ENCODE results near the gene STK33.

Gene STK33

DNA sequence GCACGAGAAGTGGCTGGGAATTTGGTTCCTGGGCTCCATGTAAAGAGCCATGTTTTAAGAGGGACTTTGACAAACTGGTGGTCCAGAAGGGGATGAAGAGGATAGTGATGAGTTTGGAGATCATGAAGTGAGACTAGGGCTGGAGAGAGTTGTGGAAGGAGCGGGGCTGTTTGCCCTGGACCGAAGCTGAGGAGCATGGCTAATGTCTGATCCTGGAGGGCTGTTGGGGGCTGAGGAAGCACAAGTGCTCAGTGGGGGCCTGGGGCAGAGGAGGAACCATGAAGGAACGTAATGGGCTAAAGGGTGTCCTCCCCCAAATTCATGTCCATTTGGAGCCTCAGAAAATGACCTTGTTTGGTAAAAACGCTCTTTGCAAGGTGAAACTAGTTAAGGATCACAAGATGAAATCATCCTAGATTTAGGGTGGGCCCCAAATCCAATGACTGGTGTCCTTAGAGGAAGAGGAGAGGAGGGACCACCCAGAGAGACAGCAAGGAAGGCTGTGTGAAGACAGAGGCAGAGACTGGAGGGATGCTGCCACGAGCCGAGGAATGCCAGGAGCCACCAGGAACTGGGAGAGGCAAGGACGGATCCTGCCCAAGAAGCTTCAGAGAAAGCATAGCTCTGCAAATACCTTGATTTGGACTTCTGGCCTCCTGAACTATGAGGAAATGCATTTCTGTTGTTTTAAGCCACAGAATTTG lies 223.1 kb downstream of the STK33 start:
- DNase-seq: no peak

DNA sequence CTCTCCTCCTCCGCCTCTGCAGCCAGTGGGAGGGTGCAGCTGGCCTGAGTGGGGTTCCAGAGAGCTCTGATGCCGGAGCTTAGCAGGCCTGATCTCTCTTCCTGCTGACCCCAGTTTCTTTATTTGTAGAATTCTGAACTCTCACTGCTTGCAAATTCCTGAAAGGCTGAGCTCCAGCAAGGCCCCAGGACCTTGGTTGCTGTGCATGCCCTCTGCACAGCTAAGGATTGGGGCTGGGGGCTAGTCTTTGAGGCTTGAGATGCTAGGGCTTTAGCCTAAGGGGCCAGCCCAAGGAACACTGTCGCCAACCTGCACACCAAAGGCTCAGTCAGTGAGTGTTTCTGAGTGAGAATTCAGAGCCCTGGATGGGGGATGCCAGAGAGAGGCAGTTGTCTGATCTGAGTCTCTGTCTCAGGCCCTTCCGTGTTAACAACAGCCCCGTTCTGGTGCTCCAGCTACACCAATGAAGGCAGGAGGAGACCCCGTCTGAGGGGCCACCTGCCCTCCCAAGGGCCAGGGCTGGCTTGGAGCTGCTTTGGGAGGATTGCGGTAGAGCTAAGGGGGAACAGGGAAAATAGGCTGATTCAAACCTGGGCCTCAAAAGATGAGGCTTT lies 224.3 kb downstream of the STK33 start:
- no peak for DNase-seq

DNA sequence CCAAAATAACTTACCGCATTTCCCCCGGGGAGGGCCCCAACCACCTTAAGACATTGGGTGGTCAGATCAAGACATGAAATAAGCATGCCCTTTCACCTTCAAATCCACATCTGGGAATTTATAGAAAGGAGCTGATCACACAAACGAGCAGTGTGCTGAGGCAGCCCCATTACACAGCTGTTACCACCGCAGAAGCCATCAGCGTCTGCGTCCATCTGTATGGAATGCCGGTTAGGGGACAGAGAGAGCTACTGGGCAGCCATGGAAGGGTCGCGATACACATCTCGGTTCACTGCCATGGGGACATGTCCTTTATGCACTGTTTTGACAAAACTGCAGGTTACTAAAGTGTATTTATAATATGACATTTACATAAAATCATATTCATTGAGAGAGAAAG lies 225.3 kb downstream of the STK33 start:
- no peak for DNase-seq

DNA sequence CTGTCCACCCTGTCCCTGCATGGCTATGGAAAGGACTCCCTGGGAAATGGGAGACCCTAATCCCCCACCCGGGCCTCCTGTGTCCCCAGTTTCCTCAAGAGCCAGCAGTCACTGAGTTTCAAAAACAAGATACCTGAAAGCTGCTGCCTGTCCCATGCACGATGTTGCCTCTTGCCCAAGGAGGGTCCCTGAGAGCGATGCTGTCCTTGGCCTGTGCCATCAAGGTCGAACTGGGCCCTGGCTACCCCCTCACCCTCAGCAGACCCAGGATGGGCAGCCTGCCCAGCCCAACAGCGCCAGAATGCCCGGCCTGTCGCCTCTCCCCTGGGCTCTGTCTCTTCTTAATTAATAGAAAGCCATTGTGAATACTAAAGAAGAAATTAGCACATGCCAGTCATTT lies 225.8 kb downstream of the STK33 start:
- no peak for DNase-seq

DNA sequence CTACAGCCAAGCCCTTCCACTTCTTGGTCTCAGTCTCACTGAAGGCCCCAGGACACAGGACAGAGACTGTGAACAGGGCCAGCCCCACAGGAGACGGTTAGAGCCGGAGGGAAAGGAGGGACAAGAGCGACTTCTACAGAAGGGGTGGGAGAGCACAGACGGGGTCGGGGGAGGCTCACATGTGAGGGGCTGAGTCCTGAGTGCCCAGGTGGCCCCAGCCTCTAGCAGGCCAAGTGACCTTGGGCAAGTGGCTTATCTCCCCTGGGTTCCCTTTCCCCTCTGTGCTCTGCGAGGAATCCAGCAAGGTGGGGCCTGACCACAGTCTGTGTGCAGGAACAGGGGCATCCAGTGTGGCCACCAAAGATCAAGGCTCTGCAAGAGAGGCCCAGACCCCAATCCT lies 227.7 kb downstream of the STK33 start:
- DNase-seq: no peak

DNA sequence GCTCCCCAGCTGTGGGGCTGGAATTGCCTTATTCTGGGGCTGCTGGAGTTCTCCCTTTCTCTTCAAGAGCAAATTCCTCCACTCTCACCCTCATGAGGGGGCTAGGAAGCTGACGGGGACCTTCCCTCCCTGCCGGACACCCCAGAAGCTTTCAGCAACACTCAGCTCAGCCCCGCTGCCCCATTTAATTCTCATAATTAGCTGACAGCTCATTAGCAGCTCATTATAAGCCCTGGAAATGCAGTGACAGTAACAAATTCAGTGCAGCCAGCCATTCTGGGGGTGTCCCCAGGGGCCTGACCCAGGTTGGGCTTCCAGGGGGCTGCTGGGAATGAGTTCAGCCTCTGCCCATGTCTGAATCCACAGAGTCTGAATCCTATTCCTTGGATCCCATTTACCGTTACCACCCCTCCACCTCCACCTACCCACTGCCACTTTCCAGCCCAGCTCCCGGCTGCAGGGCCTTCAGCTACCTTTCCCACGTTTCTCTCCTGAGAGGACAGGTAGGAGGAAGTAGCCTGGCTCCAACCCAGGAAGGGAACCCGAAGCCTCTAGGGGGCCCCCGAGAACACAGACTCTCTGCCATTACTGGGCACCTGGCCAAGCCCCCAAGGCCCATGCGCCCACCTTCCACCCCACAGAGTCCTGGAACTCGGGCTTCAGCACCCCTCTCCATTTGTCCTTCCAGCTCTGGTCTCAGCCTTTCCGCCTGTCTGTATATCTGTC lies 228.6 kb downstream of the STK33 start:
- DNase-seq: no peak

DNA sequence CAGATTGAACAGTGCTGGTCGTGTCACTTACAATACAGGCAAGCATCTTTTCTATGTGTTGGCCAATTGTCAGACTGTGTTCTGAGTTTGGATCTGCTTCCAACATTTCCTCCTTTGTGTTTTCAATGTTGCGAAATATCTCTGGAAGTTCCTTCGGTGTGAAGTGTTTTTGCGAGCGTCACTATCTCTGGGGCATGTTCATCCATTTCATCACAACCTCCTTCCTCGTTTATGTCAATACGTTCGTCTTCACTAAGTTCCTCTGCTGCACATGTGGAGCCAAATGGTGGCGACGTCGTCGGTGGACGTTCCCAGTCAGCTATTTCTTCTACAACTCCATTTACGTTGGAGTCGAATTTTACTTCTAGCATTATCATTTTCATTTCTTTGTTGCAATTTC lies 230.1 kb downstream of the STK33 start:
- no peak for DNase-seq

DNA sequence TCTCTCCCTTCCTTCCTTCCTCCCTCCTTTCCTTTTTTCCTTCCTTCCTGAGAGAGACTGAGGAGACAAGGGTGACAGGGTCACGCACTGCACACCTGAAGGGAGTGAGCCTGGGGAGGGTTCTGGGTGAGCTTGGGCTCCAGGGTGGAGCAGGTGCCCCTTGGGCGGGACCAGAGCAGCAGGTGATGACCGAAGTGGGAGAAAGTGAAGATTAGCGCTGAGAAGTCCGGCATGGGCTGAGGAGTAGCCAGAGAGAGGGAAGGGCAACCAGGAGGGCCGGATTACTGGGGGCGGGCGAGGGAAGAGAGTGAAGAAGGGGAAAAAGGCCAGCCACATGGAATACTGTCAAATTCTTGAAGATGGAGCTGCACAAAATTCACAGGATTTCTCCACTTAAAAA lies 231.1 kb downstream of the STK33 start:
- no peak for DNase-seq

DNA sequence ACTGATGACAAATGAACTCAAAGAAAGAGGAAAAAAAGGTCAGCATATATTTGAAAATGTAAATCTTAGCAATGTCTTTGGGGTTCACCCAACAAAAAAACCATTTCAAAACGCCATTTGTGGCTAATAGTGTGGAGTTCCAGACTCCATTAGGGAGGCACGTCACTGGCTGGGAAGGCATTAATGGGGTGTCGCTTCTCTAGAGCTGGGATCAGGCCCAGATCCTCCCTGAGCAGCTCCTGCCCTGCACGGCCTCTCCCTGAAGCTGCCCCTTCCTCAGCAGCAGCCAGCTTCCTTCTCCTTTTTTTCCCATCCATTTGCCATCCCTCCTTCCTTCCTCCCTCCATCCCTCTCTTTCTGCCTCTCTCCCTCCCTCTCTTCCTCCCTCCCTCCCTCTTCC lies 231.5 kb downstream of the STK33 start:
- no peak for DNase-seq

DNA sequence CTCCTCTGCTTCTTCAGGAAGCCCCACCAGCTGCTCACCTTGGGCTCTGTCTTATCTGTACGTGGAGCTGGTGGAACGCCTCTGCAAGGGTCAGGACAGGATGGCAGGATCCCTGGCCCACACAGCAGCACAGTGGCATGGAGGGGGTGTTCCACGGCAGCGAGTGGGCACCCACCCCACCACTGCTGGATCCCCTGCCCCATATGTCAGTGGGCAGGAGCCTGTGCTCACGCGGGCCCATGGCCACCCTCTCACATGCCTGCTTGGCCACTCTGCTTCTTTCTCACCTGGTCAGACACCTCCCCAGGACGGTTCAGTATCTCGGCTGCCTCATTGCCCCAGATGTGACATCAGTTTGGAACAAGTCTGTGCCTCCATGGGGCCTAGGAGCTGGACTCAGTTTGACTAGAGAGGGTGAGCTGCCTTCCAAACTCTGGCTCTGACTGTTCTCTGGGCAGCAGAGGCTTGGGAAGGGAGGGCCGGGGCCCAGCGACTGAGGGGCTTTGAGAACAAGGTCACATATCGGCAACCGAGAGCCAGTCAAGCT lies 232.3 kb downstream of the STK33 start:
- DNase-seq: no peak

DNA sequence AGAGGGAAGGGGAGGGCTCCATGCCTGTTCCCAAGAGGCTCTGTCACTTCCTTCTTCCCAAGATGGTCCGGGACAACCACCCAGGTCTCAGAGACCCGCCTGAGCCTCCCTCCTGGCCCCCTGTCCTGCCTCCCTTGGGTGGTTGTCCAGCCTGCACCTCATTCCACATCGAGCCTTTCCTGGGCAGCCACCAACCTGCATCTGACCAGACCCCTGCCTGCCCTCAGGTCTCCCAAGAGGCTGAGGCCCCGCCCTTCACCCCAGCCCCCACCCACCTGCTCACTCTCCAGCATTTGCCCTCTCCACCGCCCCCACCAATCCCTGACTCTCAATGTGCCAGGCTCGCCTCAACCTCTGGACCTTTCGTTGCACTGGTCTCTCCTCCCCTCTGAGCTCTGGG lies 232.8 kb downstream of the STK33 start:
- no peak for DNase-seq

DNA sequence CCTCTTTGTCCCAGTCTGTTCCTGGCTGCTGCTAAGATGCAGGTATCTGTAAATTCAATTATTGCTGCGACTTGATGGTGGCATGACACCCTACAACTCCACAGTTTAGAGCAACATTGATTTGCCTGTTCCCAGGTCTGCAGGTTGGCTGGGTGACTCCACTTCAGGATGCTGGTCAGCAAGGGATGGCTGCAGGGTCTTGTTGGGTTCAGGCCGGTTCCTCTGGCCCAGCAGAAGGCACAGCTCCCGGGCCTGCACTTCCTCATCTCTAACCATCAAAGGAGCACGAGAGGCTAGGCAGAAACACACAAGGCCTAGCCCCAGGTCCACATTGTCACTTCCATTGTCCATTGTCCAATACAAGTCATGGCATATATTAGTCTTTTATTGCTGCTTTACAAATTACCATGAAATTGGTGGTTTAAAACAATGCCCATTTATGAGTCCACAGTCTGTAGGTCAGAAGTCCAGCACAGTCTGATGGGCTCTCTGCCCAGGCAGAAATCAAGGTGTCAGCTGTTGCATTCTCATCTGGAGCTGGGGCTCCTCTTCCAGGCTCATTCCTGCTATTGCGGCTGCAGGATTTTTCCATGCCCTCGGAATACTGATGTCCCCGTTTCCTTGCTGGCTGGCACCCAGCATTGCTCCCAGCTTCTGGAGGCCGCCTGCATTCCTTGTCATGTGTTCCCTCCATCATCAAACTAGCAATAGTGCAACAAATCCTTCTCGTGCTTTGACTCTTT lies 233.8 kb downstream of the STK33 start:
- no peak for DNase-seq

DNA sequence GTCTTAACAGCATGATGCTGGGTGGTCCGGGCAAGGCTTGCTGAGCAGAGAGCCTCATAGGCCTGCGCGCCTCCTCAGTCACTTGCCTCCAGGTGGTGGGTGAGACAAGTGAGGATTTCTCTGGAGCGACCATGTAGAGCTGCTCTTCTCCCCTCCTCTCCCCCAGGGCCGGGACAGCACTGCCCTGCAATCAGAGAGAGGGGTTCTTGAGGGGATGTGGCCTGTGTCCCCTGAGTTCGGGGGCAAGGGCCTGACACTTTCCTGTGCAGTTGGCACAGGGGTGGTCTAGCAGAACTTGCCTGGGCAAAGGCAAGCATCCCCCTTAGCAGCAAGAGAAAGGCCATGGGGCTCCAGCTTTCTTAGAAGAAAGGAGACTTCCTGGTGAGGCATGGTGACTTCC lies 234.5 kb downstream of the STK33 start:
- no peak for DNase-seq

DNA sequence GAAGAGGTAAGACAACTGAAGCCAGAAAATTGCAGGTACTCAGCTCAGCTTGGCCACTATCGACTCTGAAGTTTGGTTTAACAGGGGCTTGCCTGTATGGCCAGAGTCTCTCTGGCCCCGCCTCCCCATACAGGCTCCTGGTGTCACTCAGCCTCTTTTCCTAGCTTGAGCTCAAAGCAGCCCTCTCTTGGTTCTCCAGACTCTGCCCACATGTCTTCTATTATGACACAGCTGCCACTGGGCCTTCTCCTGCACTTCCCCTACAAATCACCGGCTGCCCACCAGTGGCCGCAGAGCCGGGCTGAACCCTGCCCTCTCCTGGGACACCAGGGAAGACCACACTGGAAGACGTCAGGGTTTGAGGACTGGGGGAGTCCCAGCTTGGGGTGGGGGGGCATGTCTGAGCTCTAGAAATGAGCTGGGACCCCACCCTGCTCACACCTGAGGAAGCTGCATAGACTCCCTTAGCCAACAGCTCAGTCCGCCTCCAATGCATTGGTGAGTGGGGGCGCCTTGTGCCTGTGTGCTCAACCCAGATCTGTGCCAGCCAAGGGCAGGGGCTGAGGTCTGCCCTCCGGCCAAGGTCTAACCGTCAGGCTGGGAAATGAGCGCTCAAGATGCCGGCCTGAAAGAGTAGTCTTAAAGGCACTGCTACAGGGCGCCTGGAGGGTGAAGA lies 236.0 kb downstream of the STK33 start:
- no peak for DNase-seq

DNA sequence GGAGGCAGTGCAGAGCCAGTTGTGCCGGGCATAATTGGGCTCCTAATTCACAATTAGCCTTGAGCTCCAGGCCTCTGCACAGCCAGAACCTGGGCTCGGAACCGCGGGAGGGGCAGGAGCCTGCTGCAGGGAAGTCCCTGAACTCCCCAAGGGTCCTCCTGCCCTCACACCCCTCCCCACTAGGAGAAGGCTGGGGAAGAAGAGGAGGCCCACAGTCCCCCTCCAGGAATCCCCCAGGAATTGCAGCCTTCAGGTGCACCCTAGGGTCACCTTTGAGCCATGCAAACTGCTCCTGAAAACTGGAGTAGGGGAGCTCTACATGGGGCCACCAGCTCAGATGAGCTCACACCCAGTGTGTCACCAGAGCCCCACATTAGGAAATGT lies 236.5 kb downstream of the STK33 start:
- no peak for DNase-seq

DNA sequence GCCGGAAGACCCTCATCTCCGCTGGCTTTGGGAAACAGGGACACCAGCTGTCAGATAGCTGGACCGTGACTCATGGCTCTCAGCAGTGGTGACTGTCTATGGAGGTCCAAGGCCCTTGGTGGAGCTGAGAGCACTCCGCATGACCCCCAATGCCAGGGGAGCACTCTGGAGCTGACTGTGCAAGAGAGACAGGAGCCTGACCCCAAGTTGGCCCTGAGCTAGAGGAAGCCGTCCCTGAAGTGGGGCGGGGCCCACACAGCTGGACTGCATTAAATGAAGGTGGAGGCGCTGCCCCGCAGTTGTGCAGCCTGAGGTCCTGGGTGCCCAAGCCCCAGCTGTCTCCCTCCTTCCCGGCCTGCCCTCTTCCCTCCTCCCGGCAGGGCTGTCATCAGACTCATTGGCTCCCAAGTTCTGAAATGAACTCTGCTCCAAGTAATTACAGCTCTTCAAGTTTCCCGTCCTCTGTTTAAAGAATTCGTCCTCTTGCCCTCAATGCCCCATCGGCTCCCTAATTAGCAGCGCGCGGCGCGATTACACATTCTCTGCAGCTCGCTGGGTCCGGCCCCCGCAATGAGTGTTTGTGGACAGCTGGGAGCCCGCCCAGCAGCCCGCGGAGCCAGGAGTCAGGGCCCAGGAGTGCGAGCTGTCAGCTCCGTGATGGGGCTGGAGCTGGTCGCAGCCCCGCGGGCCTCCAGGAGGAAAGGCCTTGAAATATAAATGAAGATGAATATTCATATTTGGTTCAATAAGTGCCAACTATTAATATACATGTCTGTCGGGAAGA lies 237.1 kb downstream of the STK33 start:
- no peak for DNase-seq

DNA sequence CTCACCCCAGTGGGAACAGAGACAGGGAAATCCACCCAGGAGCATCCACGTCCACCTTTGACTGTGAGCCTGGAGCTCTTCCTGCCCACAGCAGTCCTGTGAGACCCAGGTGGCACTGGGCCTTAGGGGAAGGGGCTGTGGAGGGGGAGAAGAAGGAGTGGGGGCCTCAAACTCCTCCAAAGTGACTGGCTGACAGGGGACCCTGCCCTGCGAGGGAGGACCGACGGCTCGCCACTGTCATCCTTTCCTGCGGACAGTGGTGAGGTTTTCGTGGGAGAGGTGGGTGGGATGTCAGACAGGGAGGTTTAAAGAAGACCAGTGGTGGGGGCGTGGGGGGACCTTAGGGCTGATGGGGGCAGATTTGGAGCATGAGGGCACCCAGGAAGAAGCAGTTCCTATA lies 237.8 kb downstream of the STK33 start:
- no peak for DNase-seq

DNA sequence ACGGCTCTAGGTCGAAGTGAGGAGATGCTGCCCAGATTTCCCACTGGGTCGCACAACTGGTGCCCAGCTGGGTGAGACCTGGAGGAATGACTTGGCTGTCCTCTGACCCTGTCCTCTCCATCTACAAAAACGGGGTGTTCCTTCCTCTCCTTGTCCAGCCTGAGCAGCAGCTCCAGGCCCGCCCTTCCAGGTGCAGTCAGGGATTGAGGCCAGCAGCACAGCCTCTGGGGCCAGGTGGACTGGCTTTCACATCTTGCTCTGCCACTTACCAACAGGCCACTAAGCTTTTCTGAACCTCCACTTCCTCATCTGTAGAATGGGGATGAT lies 238.6 kb downstream of the STK33 start:
- DNase-seq: no peak

DNA sequence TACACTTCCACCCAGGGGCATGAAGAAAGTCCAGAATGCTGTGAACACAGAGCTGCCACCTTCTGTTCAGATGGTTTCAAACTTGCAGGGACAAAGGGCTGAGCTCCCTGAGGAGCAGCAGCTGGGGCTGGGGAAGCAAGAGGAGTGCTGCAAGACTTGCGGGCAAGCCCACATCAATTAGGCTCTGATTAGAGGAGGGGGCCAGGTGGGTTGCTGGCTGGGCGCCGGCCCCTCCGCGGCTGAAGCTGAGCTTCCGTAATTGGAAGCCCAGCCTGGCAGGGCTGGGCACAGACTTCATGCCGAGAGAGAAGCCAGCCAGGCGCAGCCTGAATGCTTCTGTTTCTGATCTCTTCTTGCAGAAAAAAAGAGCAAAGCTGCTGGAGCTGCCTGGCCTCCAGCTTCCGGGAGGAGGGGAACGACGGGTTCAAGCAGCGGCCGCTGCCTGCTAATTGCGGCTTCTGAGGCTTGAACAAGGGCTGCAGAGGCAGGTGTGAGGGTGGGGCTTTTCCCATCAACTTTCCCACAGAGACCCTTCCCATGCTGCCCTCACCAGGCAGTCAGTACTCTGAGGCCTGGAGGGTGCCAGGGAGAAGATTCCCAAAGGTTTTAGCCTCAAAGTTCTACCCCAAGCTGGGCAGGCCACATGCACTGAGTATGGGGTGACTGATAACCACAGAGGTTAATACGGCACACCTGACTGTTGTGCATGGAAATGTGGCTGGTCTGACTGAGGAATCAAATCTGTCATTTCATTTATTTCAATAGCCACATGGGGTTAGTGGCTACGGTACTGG lies 239.2 kb downstream of the STK33 start:
- DNase-seq: no peak

DNA sequence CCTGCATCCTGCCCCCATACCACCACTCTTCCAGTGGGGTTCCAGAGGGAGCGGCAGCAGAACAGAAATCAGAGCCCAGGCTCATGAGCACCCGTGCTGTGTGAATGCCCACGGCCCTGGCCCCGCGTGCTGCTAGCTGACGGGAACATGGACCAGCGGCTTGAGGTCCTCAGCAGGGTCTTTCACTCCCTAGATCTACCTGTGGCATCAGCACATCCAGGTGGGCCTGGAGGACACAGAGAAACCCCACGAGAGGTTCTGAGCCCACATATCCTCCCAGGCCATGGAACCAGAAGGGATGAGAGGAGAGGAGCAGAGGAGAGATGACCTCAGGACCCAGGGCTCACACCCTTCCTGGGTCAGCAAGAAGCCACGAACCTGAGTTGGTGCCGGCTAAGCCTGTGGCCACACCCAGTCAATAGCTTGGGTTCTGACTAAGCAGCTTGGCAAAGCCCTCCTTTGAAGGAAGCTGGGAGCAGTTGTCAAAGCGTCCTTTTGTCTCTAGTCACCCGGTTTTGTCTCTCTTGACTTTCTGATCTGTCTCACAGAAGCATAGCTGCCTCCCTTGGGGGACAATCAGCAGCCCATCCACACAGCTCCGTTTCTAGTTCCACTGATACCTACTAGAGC lies 241.0 kb downstream of the STK33 start:
- DNase-seq: no peak
